Activated CD8-positive, alpha-beta T cell treated with anti-CD3 and anti-CD28 coated beads, Interleukin-2, amount 10 ng/mL, durations not matched to agents 7 days and 5 days (primary cell): ENCODE measurements around the gene ZNF343. TPM values are rescaled to one million over a fixed set of nuclear protein-coding genes. Genes with fewer than 3 reads are reported as not detected.

Experiments
- ATAC-seq: fragments of 150-1000 bp; cut with Tn5 transposase; one replicate; pipeline ENCODE4 v1.10.0; 2021; ENCODE audit warnings: moderate library complexity
- CTCF ChIA-PET: fragments of 350-600 bp; sonication (Branson Sonifier 250); formaldehyde crosslinking; loops from one replicate; lab custom pipeline; 2021; ENCODE audit warnings: antibody characterized with exemption; lab: Charles Lee
- POLR2A ChIA-PET: fragments of 350-600 bp; sonication (Branson Sonifier 250); formaldehyde crosslinking; loops from one replicate; lab custom pipeline; 2021; ENCODE audit warnings: antibody characterized with exemption; lab: Charles Lee
- DNase-seq: peaks from one replicate; pipeline ENCODE4 v3.0.0-alpha.2; 2020
- H3K27ac Mint-ChIP-seq: one replicate; pipeline ENCODE4 v1.8.0; 2021; ENCODE audit warnings: mild to moderate bottlenecking, mixed read lengths
- H3K27me3 Mint-ChIP-seq: one replicate; pipeline ENCODE4 v1.8.0; 2021; ENCODE audit warnings: low read depth, mixed read lengths
- H3K36me3 Mint-ChIP-seq: one replicate; pipeline ENCODE4 v1.8.0; 2021; ENCODE audit warnings: low read depth, mixed read lengths
- H3K4me1 Mint-ChIP-seq: one replicate; pipeline ENCODE4 v1.8.0; 2021; ENCODE audit warnings: low read depth, mixed read lengths
- H3K4me3 Mint-ChIP-seq: one replicate; pipeline ENCODE4 v1.8.0; 2021; ENCODE audit warnings: mild to moderate bottlenecking, mixed read lengths
- H3K9me3 Mint-ChIP-seq: one replicate; pipeline ENCODE4 v1.8.0; 2022; ENCODE audit warnings: mixed read lengths; ENCODE audit not compliant: insufficient read depth
- total RNA-seq, 2 experiments: library from RNA; stranded (reverse); gene quantifications; one replicate each; pipeline ENCODE4 v1.2.3, GENCODE V29; 2021

The ZNF343 gene
- total RNA-seq, 2 experiments from 2014 or later, result 8.7 to 9.0 TPM

- ChIA-PET POLR2A (interaction anchor here (0.6 to 2.8 kb wide), 21 partner anchors 9 to 1004 kb away, joined by 3 to 29 read pairs (median 4); partner anchors contain the start of genes IDH3B, NOP56, NSFL1C and ZNF343), CTCF (interaction anchor here (1.2 to 3.8 kb wide), 5 partner anchors 18 to 83 kb away, joined by 4 to 46 read pairs (median 9); partner anchors contain the start of gene ZNF343)
- ATAC-seq, result peak; percentile 69
- Mint-ChIP-seq H3K27ac (peak overlapping the region; percentile 100), H3K4me3 (peak overlapping the region; percentile 98), H3K4me1 (peaks cover 52% of the 10 kb centered on the region), H3K9me3 (no peaks in the 10 kb centered on the region), H3K36me3 (peaks cover 59% of the 10 kb centered on the region), H3K27me3 (no peaks in the 10 kb centered on the region)
- peak; percentile 77 for DNase-seq
These were observed 38.7 kb downstream of the ZNF343 start for GRCh38 chr20:2469991-2470422.

DNA sequence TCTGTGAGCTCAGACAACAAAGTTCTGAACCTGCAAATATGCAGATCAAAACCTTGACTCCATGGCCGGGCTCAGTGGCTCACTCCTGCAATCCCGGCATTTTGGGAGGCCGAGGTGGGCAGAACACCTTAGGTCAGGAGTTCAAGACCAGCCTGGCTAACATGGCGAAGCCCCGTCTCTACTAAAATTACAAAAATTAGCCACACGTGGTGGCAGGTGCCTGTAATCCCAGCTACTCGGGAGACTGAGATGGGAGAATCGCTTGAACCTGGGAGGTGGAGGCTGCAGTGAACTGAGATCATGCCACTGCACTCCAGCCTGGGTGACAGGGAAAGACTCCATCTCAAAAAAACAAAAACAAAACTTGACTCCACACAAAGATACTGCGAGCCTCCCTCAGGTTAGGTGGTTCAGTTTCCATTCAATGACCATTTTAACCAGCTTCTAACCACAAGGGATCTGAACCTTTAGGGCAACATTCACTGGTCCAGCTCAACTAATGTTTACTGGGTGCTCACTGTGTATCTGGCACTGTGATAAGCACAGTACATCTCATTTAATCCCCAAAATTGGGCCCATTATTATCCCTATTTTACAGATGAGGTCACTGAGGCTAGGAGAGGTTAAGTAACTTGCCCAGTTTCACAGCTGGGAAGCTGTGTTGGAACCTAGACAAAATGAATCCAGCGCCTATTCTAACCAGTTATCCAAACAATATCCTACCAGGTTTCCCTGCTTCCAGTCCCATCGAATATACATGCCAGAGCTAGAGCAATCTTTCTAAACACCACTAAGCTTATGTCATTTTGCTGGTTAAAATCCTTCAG, 39.9 kb downstream of the ZNF343 start:
- ChIA-PET CTCF (interaction anchor here (1.1 to 3.8 kb wide), 5 partner anchors 12 to 692 kb away, joined by 3 to 46 read pairs (median 9); partner anchors contain the start of gene ZNF343), POLR2A (interaction anchor here (0.6 to 2.8 kb wide), 4 partner anchors 16 to 366 kb away, joined by 3 to 29 read pairs (median 4); partner anchors contain the start of gene NOP56)
- no peak for ATAC-seq
- H3K4me3 Mint-ChIP-seq, result peak overlapping the region; percentile 98
- peaks cover 56% of the 10 kb centered on the region for H3K4me1 Mint-ChIP-seq
- H3K27me3 Mint-ChIP-seq, result no peaks in the 10 kb centered on the region
- peaks cover 71% of the 10 kb centered on the region for H3K36me3 Mint-ChIP-seq
- DNase-seq, result no peak
- no peaks in the 10 kb centered on the region for H3K9me3 Mint-ChIP-seq
- peak overlapping the region; percentile 60 for H3K27ac Mint-ChIP-seq

DNA sequence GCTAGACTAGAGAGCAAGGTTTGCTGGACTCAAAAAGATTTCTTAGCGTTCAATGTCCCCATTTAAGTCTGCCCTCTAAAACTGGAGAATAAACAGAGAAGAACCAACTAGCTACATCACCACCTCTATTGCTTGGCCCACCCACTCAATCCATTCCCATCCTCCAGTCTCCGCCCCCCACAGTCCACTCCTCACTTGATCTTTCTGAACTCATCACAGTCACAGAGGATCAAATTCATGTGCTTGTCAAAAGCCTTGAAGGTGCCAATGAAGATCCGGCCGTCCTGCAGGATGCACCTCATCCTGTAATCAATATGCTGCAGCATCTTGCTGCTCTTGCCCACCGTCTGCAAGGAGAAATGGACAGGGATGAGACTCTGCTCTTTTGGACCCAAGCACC, 41.3 kb downstream of the ZNF343 start:
- ATAC-seq (no peak), DNase-seq (no peak)
- Mint-ChIP-seq H3K27me3 (no peaks in the 10 kb centered on the region), H3K4me3 (peak overlapping the region; percentile 98), H3K4me1 (peaks cover 55% of the 10 kb centered on the region), H3K27ac (peak overlapping the region; percentile 18), H3K36me3 (peaks cover 82% of the 10 kb centered on the region), H3K9me3 (no peaks in the 10 kb centered on the region)
- ChIA-PET POLR2A (interaction anchor here (1.1 to 1.2 kb wide), 2 partner anchors 58 to 184 kb away, joined by 3 read pairs; no protein-coding TSS in a partner anchor), CTCF (interaction anchor here (1.4 to 2.3 kb wide), 2 partner anchors 11 to 15 kb away, joined by 6 to 9 read pairs; no protein-coding TSS in a partner anchor)

- peaks cover 91% of the 10 kb centered on the region for H3K36me3 Mint-ChIP-seq
- peaks cover 41% of the 10 kb centered on the region for H3K4me1 Mint-ChIP-seq
- no peak overlapping the region for H3K27ac Mint-ChIP-seq
- DNase-seq (no peak), ATAC-seq (no peak)
- no peak overlapping the region for H3K4me3 Mint-ChIP-seq
- ChIA-PET CTCF (no interaction called here), POLR2A (no interaction called here)
- no peaks in the 10 kb centered on the region for H3K27me3 Mint-ChIP-seq
- H3K9me3 Mint-ChIP-seq, result no peaks in the 10 kb centered on the region
These were observed 43.6 kb downstream of the ZNF343 start for GRCh38 chr20:2465100-2465499.

DNA sequence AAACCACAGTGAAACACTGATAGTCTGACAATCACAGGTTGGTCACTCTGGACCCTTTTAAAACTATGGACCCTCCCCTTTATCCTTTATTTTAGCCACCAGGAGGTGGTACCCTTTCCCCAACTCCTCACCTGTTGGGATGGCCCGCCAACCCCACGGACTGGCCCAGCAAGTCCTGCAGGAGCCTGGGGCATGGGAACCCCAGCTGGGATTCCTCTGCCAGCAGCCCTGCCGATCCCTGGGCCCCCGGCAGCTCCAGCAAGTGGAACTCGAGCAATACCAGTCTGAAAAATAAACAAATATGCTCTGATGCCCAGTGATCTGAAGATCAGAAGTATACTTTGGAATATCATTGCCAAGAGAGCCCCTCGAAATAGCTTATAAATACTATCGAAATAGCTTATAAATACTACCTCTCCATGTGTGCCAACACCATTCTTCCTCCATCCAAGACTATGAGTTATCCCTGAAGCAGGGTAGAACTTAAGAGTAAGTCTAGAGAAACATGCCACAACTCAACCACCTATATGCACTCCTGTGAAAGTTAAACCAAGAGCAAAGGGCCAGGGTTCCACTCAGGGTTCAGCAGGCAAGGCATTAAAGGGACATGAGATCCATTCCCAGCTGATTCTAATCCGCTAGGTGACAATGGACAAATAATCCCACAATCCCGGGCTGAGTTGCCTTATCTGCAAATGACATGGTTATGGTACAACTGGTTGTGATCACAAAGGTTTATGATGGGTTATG, 44.9 kb downstream of the ZNF343 start:
- Mint-ChIP-seq H3K9me3 (no peaks in the 10 kb centered on the region), H3K4me1 (peaks cover 33% of the 10 kb centered on the region), H3K27ac (no peak overlapping the region), H3K27me3 (no peaks in the 10 kb centered on the region), H3K4me3 (no peak overlapping the region), H3K36me3 (peaks cover 90% of the 10 kb centered on the region)
- ATAC-seq (no peak), DNase-seq (no peak)
- ChIA-PET CTCF (interaction anchor here (1.2 kb wide), 1 partner anchor 58 kb away, joined by 3 read pairs; no protein-coding TSS in a partner anchor), POLR2A (interaction anchor here (0.5 to 1.0 kb wide), 2 partner anchors 22 to 277 kb away, joined by 3 read pairs; no protein-coding TSS in a partner anchor)

DNA sequence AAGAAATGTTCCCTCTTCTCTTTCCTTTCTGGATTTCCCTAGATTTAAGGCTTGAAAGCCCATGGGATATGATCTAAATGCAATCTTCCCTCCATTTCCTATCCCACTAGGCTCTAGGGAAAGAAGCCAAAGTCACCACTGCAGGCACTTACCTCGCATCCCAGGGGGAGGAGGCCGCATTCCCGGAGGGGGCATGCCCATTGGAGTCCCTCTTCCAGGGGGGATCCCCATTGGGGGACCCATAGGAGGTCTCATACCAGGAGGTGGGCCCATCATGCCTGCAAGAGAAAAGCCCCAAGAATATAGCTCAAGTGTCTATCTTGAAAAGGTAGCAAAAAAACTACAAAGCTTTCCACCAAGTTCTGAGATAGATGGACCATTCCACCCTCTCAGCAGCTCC, 46.2 kb downstream of the ZNF343 start:
- Mint-ChIP-seq H3K36me3 (peaks cover 84% of the 10 kb centered on the region), H3K9me3 (no peaks in the 10 kb centered on the region), H3K4me1 (peaks cover 20% of the 10 kb centered on the region), H3K27me3 (no peaks in the 10 kb centered on the region), H3K4me3 (no peak overlapping the region), H3K27ac (no peak overlapping the region)
- ATAC-seq (no peak), DNase-seq (no peak)
- CTCF ChIA-PET, result interaction anchor here (1.0 to 1.2 kb wide), 2 partner anchors 11 to 59 kb away, joined by 3 to 7 read pairs; no protein-coding TSS in a partner anchor
- POLR2A ChIA-PET, result interaction anchor here (0.6 to 1.0 kb wide), 2 partner anchors 279 to 947 kb away, joined by 3 read pairs; no protein-coding TSS in a partner anchor

DNA sequence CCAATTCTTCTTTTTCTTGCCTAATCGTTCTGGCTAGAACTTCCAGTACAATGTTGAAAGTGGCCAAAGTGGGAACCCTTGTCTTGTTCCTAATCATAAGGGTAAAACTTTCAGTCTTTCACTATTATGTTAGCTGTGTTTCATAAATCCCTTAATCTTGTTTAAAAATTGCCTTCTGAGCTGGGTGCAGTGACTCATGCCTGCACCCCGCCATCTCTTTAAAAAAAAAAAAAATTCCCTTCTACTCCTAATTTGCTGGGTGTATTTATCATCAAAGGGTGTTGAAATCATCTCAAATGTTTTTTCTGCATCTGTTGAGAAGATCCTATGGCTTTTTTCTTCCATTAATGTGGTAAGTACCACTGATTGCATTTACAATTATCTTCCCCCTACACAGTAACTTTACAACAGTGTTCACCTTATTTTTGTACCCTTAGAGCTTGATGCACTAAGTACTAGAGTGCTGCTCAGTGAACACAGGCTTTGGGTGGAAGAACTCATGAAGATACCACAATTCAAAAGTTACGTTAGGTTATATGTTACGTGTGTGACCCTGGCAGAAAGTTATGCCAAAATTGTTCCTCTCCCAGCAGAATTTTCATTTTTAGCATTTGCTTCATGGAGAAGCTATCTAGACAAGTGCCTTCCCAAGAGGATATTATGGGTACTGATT, 47.8 kb downstream of the ZNF343 start:
- Mint-ChIP-seq H3K9me3 (no peaks in the 10 kb centered on the region), H3K4me3 (no peak overlapping the region), H3K4me1 (peaks cover 7% of the 10 kb centered on the region), H3K27ac (no peak overlapping the region), H3K27me3 (no peaks in the 10 kb centered on the region), H3K36me3 (peaks cover 70% of the 10 kb centered on the region)
- DNase-seq (no peak), ATAC-seq (no peak)
- ChIA-PET CTCF (interaction anchor here (1.3 to 2.4 kb wide), 3 partner anchors 9 to 110 kb away, joined by 3 to 11 read pairs (median 7); no protein-coding TSS in a partner anchor), POLR2A (interaction anchor here (0.6 to 1.9 kb wide), 5 partner anchors 9 to 193 kb away, joined by 3 to 7 read pairs (median 3); partner anchors contain the start of gene SNRPB)

DNA sequence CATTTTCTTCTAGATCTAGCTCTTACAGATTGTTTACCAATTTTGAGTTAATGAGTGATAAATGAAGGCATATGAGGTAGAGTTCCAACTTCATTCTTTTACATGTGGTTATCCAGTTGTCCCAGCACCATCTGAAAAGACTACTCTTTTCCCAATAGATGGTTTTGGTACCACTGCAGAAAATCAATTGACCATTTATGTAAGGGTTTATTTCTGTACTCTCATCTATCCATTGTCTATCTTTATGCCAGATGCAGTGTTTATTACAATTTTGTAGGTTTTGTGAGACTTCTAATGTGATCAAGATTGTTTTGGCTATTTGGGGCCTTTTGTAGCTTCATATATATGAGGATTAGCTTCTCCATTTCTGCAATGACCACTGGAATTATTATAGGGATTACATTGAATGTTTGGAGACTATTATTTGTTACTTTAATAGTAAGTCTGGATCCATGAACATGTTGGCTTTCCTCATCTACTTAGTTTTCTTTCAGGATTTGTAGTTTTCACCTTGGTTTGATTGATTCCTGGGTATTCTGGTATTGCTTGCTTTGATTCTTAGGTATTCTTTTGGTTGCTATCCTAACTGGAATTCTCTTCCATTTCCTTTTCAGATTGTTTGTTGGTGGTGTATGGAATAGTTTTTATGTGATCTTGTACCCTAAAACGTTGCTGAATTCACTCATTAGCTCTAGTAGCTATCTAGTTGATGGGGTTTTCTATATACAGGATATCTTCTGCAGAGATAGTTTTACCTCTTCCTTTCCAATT, 48.5 kb downstream of the ZNF343 start:
- no peaks in the 10 kb centered on the region for H3K27me3 Mint-ChIP-seq
- H3K36me3 Mint-ChIP-seq, result peaks cover 63% of the 10 kb centered on the region
- ATAC-seq (no peak), DNase-seq (no peak)
- peaks cover 4% of the 10 kb centered on the region for H3K4me1 Mint-ChIP-seq
- no peaks in the 10 kb centered on the region for H3K9me3 Mint-ChIP-seq
- no peak overlapping the region for H3K4me3 Mint-ChIP-seq
- POLR2A ChIA-PET, result interaction anchor here (1.0 to 1.9 kb wide), 3 partner anchors 10 to 192 kb away, joined by 3 to 7 read pairs (median 3); partner anchors contain the start of gene SNRPB
- CTCF ChIA-PET, result interaction anchor here (1.3 to 2.4 kb wide), 3 partner anchors 8 to 110 kb away, joined by 3 to 11 read pairs (median 7); no protein-coding TSS in a partner anchor
- H3K27ac Mint-ChIP-seq, result no peak overlapping the region

DNA sequence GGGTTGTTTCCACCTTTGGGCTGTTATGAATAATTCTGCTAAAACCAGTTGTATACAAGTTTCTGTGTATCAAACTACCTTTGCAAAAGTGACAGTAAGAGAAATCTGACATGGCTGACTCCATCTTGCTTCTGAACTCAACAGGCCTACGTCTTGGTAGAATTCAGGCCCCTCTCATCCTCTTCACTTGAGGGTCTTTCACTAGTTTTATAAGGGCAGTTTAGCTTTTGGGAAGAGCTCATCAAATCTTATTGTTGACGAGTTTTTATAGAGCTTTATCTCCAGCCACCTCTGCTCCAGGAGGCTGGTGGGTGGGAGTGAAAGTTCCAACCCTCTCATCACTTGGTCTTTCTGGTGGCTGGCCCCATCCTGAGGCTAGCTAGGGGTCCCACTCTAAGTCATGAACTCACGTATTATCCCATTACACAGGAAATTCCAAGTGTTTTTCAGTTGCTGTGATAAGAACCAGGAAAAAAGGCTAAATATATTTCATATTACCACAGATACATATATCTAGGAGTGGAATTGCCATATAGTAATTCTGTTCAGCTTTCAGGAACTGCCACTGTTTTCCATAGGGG, 49.7 kb downstream of the ZNF343 start:
- ATAC-seq (no peak), DNase-seq (no peak)
- peaks cover 2% of the 10 kb centered on the region for H3K4me1 Mint-ChIP-seq
- no peaks in the 10 kb centered on the region for H3K27me3 Mint-ChIP-seq
- POLR2A ChIA-PET, result interaction anchor here (0.8 kb wide), 1 partner anchor 11 kb away, joined by 3 read pairs; the partner anchor contains the start of gene SNRPB
- no peak overlapping the region for H3K27ac Mint-ChIP-seq
- no peak overlapping the region for H3K4me3 Mint-ChIP-seq
- CTCF ChIA-PET, result interaction anchor here (1.1 to 1.4 kb wide), 2 partner anchors 62 to 251 kb away, joined by 3 read pairs; no protein-coding TSS in a partner anchor
- H3K9me3 Mint-ChIP-seq, result no peaks in the 10 kb centered on the region
- peaks cover 52% of the 10 kb centered on the region for H3K36me3 Mint-ChIP-seq
